A549 (cell line): ENCODE measurements around the gene GINM1. TPM values are rescaled to one million over a fixed set of nuclear protein-coding genes. Genes with fewer than 3 reads are reported as not detected.
A peak's percentile ranks its signal among the peaks of the same experiment; 100 is the strongest.

Experiments
- BHLHE40 ChIP-seq: IDR thresholded peaks from 2 replicates; pipeline ENCODE4 v1.6.1; 2012; ENCODE audit warnings: low read depth, low read length, inconsistent platforms
- CHD2 ChIP-seq: fragments of 150-350 bp; IDR thresholded peaks from 2 replicates; pipeline ENCODE4 v1.6.1; 2014; ENCODE audit warnings: low read length; ENCODE audit not compliant: partially characterized antibody
- CHD4 ChIP-seq: fragments of 200-600 bp; sonication (generic); IDR thresholded peaks from 2 replicates; pipeline ENCODE4 v1.6.1; 2016; ENCODE audit warnings: antibody characterized with exemption, mild to moderate bottlenecking, borderline replicate concordance
- CTCF ChIP-seq: fragments of >200 bp; sonication (Bioruptor Twin); formaldehyde crosslinking; IDR thresholded peaks from 3 replicates; pipeline ENCODE4 v1.5.1; 2016
- EHMT2 ChIP-seq: fragments of 200-600 bp; sonication (generic); IDR thresholded peaks from 2 replicates; pipeline ENCODE4 v1.6.1; 2016; ENCODE audit warnings: antibody characterized with exemption, low read depth, mild to moderate bottlenecking, moderate library complexity
- ELK1 ChIP-seq: fragments of 150-350 bp; IDR thresholded peaks from 2 replicates; pipeline ENCODE4 v1.6.1; 2014; ENCODE audit warnings: low read depth, mild to moderate bottlenecking, low read length
- EP300 ChIP-seq, 2 experiments: fragments of >200 bp; sonication (Bioruptor Twin); formaldehyde crosslinking; IDR thresholded peaks; 2 replicates in 1 of 2; 3 replicates in 1 of 2; pipeline ENCODE4 v1.6.1; 2016 to 2017
- ESRRA ChIP-seq: fragments of 150-350 bp; IDR thresholded peaks from 2 replicates; pipeline ENCODE4 v1.6.1; 2014; ENCODE audit warnings: mild to moderate bottlenecking, low read length, borderline replicate concordance
- FOXS1 ChIP-seq: fragments of 250-450 bp; sonication (Bioruptor Pico); IDR thresholded peaks from 2 replicates; pipeline ENCODE4 v1.5.0; 2020; ENCODE audit warnings: mild to moderate bottlenecking, moderate library complexity
- HDAC2 ChIP-seq: fragments of 200-600 bp; sonication (generic); IDR thresholded peaks from 2 replicates; pipeline ENCODE4 v1.6.1; 2016
- HES2 ChIP-seq: fragments of >200 bp; sonication (Bioruptor Twin); formaldehyde crosslinking; IDR thresholded peaks from 2 replicates; pipeline ENCODE4 v1.6.1; 2016
- HOXA7 ChIP-seq: fragments of 250-450 bp; sonication (Bioruptor Pico); IDR thresholded peaks from 2 replicates; pipeline ENCODE4 v1.5.0; 2020; ENCODE audit warnings: mild to moderate bottlenecking, moderate library complexity
- HOXB5 ChIP-seq: fragments of 250-450 bp; sonication (Bioruptor Pico); IDR thresholded peaks from 2 replicates; pipeline ENCODE4 v1.5.0; 2020; ENCODE audit warnings: mild to moderate bottlenecking, moderate library complexity
- KDM1A ChIP-seq: fragments of 200-600 bp; sonication (generic); IDR thresholded peaks from 2 replicates; pipeline ENCODE4 v1.6.1; 2016; ENCODE audit warnings: low read depth, mild to moderate bottlenecking
- MAX ChIP-seq: IDR thresholded peaks from 2 replicates; pipeline ENCODE4 v1.6.1; 2012
- MAZ ChIP-seq: fragments of 150-350 bp; IDR thresholded peaks from 2 replicates; pipeline ENCODE4 v1.6.1; 2014; ENCODE audit warnings: antibody characterized with exemption, low read depth, low read length, borderline replicate concordance
- MYC ChIP-seq: IDR thresholded peaks from 2 replicates; pipeline ENCODE4 v1.6.1; 2012; ENCODE audit warnings: mild to moderate bottlenecking, inconsistent platforms, low read length, improper control_type of control experiment, borderline replicate concordance
- NFE2L2 ChIP-seq: fragments of 150-350 bp; conservative IDR thresholded peaks from 2 replicates; pipeline ENCODE4 v1.6.1; 2014; ENCODE audit warnings: low read length
- NR3C1 ChIP-seq: fragments of >200 bp; sonication (Bioruptor Twin); formaldehyde crosslinking; IDR thresholded peaks from 3 replicates; pipeline ENCODE4 v1.6.1; 2017
- RAD21 ChIP-seq, 2 experiments: fragments of >200 bp in 1 of 2; sonication (Bioruptor Twin) in 1 of 2; formaldehyde crosslinking in 1 of 2; IDR thresholded peaks in 1 of 2; conservative IDR thresholded peaks in 1 of 2; 2 replicates in 1 of 2; 3 replicates in 1 of 2; pipeline ENCODE4 v1.6.1; 2012 to 2018; ENCODE audit warnings: inconsistent platforms in 1 of 2
- RARB ChIP-seq: fragments of 250-450 bp; sonication (Bioruptor Pico); IDR thresholded peaks from 2 replicates; pipeline ENCODE4 v1.8.0; 2021; ENCODE audit warnings: mild to moderate bottlenecking, moderate library complexity
- RCOR1 ChIP-seq: fragments of 150-350 bp; IDR thresholded peaks from 2 replicates; pipeline ENCODE4 v1.6.1; 2014; ENCODE audit warnings: antibody characterized with exemption, low read length, low read depth
- REST ChIP-seq: fragments of 200-600 bp; sonication (generic); IDR thresholded peaks from 2 replicates; pipeline ENCODE4 v1.6.1; 2016; ENCODE audit warnings: antibody characterized with exemption, mild to moderate bottlenecking, moderate library complexity
- SREBF2 ChIP-seq: fragments of 450-650 bp; IDR thresholded peaks from 2 replicates; pipeline ENCODE4 v1.6.1; 2014; ENCODE audit warnings: mild to moderate bottlenecking, moderate library complexity
- TFCP2L1 ChIP-seq: fragments of 250-450 bp; sonication (Bioruptor Pico); IDR thresholded peaks from 2 replicates; pipeline ENCODE4 v1.5.0; 2021; ENCODE audit warnings: mild to moderate bottlenecking
- USF2 ChIP-seq: fragments of 450-650 bp; IDR thresholded peaks from 2 replicates; pipeline ENCODE4 v1.6.1; 2014; ENCODE audit warnings: antibody characterized with exemption
- ZFP36 ChIP-seq: fragments of 450-650 bp; IDR thresholded peaks from 2 replicates; pipeline ENCODE4 v1.6.1; 2014; ENCODE audit warnings: borderline replicate concordance; ENCODE audit not compliant: partially characterized antibody
- ZSCAN20 ChIP-seq: fragments of 250-450 bp; sonication (Bioruptor Pico); IDR thresholded peaks from 2 replicates; pipeline ENCODE4 v1.8.0; 2022; ENCODE audit warnings: mild to moderate bottlenecking, moderate library complexity
- polyA plus RNA-seq, 4 experiments: library from polyadenylated mRNA; depleted of rRNA in 3 of 4; stranded (reverse); fragments of >200 nt; fragmentation: RNase III in 1 of 4; extraction: RNeasy Plus Mini Kit Qiagen cat#74134 plus additional on column Dnase treatment in 1 of 4; gene quantifications; 2 replicates in 3 of 4; 3 replicates in 1 of 4; pipeline ENCODE4 v1.2.3, GENCODE V29; 2011 to 2017
- TF ChIP-seq, protein P1 (sequence below): fragments of 250-450 bp; sonication (Bioruptor Pico); IDR thresholded peaks from 2 replicates; pipeline ENCODE4 v1.5.0; 2021; ENCODE audit warnings: mild to moderate bottlenecking, moderate library complexity, borderline replicate concordance

GINM1 gene
- polyA plus RNA-seq, 2 of the 4 experiments (the other 2 are of a cell fraction) = 24.2 to 34.9 TPM

GRCh38 chr6:149545754-149546471 lies 20.3 kb upstream of the GINM1 start, which contains the start of gene PPIL4 (continued):
- peak; percentile 56 for TF ChIP-seq USF2
- no peak for TF ChIP-seq KDM1A
- no peak for TF ChIP-seq EHMT2
- TF ChIP-seq EP300 (IDR thresholded peaks at IDR 0.05) = no peak
- no peak for TF ChIP-seq ESRRA
- no peak for TF ChIP-seq BHLHE40
- no peak for TF ChIP-seq NFE2L2
- TF ChIP-seq HDAC2 = 0 out of 2 replicates have a peak, but pooled peaks have one; percentile 72
- TF ChIP-seq CHD2 = no peak
- peak; percentile 82 for TF ChIP-seq MAZ
- no peak for TF ChIP-seq RCOR1
- TF ChIP-seq SREBF2 = no peak
- TF ChIP-seq ZSCAN20 (CRISPR knock-in tag) = no peak
- TF ChIP-seq HES2 = no peak
- TF ChIP-seq TFCP2L1 (CRISPR knock-in tag) = no peak
- TF ChIP-seq MYC = no peak
- peak; percentile 85 for TF ChIP-seq CTCF
- TF ChIP-seq HOXB5 = no peak
- TF ChIP-seq ZFP36 = no peak
- TF ChIP-seq ELK1 = peak; percentile 52; the same call in 1 of the 2 replicates
- peak; percentile 79 for TF ChIP-seq MAX
- TF ChIP-seq NR3C1 = no peak
- peak in 1 of 2 experiments; percentile 61; a peak in 3 of 5 replicates for TF ChIP-seq RAD21 (conservative IDR thresholded peaks at IDR 0.05 in 1 of 2, IDR thresholded peaks at IDR 0.05 in 1 of 2)
- no peak for TF ChIP-seq FOXS1 (CRISPR knock-in tag)
- TF ChIP-seq RARB (CRISPR knock-in tag) = no peak
- no peak for TF ChIP-seq HOXA7 (CRISPR knock-in tag)
- TF ChIP-seq REST = peak; percentile 23; the same call in 1 of the 2 replicates
- TF ChIP-seq CHD4 = no peak
- TF ChIP-seq, protein P1, sequence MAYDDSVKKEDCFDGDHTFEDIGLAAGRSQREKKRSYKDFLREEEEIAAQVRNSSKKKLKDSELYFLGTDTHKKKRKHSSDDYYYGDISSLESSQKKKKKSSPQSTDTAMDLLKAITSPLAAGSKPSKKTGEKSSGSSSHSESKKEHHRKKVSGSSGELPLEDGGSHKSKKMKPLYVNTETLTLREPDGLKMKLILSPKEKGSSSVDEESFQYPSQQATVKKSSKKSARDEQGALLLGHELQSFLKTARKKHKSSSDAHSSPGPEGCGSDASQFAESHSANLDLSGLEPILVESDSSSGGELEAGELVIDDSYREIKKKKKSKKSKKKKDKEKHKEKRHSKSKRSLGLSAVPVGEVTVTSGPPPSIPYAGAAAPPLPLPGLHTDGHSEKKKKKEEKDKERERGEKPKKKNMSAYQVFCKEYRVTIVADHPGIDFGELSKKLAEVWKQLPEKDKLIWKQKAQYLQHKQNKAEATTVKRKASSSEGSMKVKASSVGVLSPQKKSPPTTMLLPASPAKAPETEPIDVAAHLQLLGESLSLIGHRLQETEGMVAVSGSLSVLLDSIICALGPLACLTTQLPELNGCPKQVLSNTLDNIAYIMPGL (CRISPR knock-in tag) = peak; percentile 67; the same call in 1 of the 2 replicates
